Aorta (tissue), 5 donors: ENCODE data around the gene ALG2. TPM values are rescaled to one million over a fixed set of nuclear protein-coding genes. Genes with fewer than 3 reads are reported as not detected.
"Not testable (repeated sequence)": the region's sequence is repeated elsewhere in the genome, so short reads cannot be mapped to it uniquely, and the experiment has no call there.

Source experiments
- ATAC-seq: fragments of 200-7000 bp; cut with Tn5 transposase; one replicate; pipeline ENCODE4 v1.9.1; 2022; ENCODE audit warnings: moderate library complexity; ENCODE audit not compliant: low FRiP score
- DNase-seq, 2 donors: peaks; one replicate each; pipeline ENCODE4 v3.0.0-alpha.2; 2020
- H3K27ac ChIP-seq, 2 donors: one replicate each; pipeline ENCODE4 v1.5.1; 2013; ENCODE audit warnings: low read length in 2 of 2, mild to moderate bottlenecking in 2 of 2, moderate library complexity in 2 of 2, control low read depth in 1 of 2, inconsistent platforms in 1 of 2, low read depth in 1 of 2
- H3K27me3 ChIP-seq, 2 donors: one replicate each; pipeline ENCODE4 v1.6.1; 2013; ENCODE audit warnings: control low read depth in 1 of 2, low read length in 1 of 2, mild to moderate bottlenecking in 1 of 2, moderate library complexity in 1 of 2; ENCODE audit not compliant: insufficient read depth in 2 of 2, control insufficient read depth in 1 of 2
- H3K36me3 ChIP-seq, 2 donors: one replicate each; pipeline ENCODE4 v1.6.1; 2013; ENCODE audit warnings: control low read depth in 1 of 2, low read length in 1 of 2, mild to moderate bottlenecking in 1 of 2; ENCODE audit not compliant: insufficient read depth in 2 of 2, control insufficient read depth in 1 of 2
- H3K4me1 ChIP-seq, 2 donors: one replicate each; pipeline ENCODE4 v1.6.1; 2013; ENCODE audit warnings: low read length in 2 of 2, control low read depth in 1 of 2, mild to moderate bottlenecking in 1 of 2, moderate library complexity in 1 of 2; ENCODE audit not compliant: insufficient read depth in 2 of 2, control insufficient read depth in 1 of 2
- H3K4me3 ChIP-seq, 2 donors: one replicate each; pipeline ENCODE4 v1.5.1; 2013; ENCODE audit warnings: low read length in 2 of 2, control low read depth in 1 of 2, mild to moderate bottlenecking in 1 of 2
- H3K9me3 ChIP-seq: one replicate; pipeline ENCODE4 v1.6.1; 2013; ENCODE audit warnings: mild to moderate bottlenecking, low read length; ENCODE audit not compliant: control insufficient read depth
- WGBS, 2 donors: extraction: QIAGEN DNeasy Blood & Tissue Kit; methylation state at CpG; one replicate each; pipeline ENCODE4 v1.1.7; 2013; 5-methylcytosine and 5-hydroxymethylcytosine counted together
- intact Hi-C, 2 donors: fragments of 100-400 bp; cut with DNase I; formaldehyde crosslinking; loops; one replicate each; pipeline versions ENCODE4 v1.14.2 to v1.15.0; 2022
- polyA plus RNA-seq, 2 donors: library from polyadenylated mRNA; stranded (reverse); fragments of 200-250 nt; gene quantifications; one replicate each; pipeline ENCODE4 v1.2.3, GENCODE V29; 2013
- total RNA-seq, 2 donors: library from RNA; stranded (reverse); fragmentation: NEBNext Ultra II Directional; extraction: Animal tissue kit (Norgen Biotek cat#: 25700); gene quantifications; one replicate each; pipeline ENCODE4 v1.2.1, GENCODE V29; 2021
- donor health status: healthy with polysubstance abuse.
- donor health status: Bipolar disorder and iron deficiency.
- donor health status: DM: no; HTN: no; CAD: no.
- donor health status: DM: no; HTN: no; CAD: no.
- donor health status: DM: yes; HTN: yes; CAD: no.

Gene ALG2
- total and polyA plus RNA-seq, 4 donors, result 15.4 to 24.1 (median 19.2) TPM

DNA sequence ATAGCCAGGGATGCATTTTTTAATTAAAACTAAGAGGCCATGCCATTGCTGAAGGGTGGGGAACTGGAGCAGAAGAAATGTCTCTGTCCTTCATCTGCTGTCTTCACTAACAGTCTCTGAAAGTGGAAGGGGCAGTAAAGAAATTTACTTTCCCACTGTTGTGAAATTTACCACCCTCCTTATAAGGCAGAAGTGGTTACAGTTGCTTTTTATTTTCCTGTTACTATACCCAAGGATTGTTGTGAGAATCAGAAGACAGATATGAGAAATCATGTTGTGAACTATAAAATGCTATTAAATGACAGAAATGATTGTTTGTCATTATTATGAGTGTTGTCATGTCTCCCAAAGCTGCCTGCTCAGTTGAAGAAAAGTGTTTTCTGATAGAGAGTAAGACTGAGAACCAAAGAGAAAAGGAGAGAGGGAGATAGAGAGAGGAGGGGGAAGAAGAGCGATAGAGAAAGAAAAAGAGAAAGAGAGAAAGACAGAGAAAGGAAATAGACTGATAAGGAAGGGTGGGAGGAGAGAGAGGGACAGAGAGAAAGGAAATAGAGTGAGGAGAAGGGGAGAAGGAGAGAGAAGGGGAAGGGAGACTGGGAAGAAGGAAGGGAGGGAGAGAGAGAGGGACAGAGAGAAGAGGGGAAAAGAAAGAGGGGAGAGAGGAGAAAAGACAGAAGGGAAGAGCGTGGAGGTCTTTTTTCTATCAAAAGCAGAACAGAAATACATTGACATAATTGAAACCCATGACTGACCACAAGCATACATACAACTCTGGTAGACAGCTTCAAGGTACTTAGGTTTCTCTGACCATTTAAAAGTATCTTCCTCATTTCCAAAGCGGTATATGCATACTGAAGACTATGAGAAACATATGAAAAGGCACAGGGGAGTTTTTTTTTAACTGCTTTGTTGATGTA is 22.9 kb upstream of the ALG2 start:
- ATAC-seq (no peak), DNase-seq (no peak)
- intact Hi-C loops, result no loop called here
- Histone ChIP-seq H3K4me3 (no peak overlapping the region), H3K4me1 (no peaks in the 10 kb centered on the region), H3K36me3 (peaks cover 0 to 2% of the 10 kb centered on the region in 2 donors), H3K9me3 (no peaks in the 10 kb centered on the region), H3K27ac (no peak overlapping the region), H3K27me3 (no peaks in the 10 kb centered on the region)
- WGBS, 2 donors, result 81 to 89% methylated on average over 3 of the region's 3 CpGs

DNA sequence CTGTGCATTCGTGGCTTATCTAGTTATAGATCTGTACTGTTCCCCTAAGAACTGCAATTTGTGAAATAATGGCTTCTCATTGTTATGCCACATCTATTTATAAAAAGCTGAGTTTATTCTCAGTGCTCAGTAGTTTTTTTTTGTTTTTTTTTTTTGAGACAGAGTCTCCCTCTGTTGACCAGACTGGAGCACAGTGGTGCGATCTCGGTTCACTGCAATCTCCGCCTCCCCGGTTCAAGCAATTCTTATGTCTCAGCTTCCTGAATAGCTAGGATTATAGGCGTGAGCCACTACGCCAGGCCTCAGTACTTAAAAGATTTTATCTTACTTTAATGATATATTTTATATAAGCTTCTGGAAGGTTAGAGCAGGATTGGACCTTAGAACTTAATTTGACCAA is 19.4 kb upstream of the ALG2 start:
- no peak for ATAC-seq
- 78 to 81% methylated on average over 7 of the region's 7 CpGs for WGBS, 2 donors
- H3K9me3 ChIP-seq, result no peaks in the 10 kb centered on the region

GRCh38 chr9:99239341-99240060 is 17.8 kb upstream of the ALG2 start:
- DNase-seq (no peak), ATAC-seq (no peak)
- 66 to 72% methylated on average over 6 of the region's 6 CpGs for WGBS, 2 donors
- H3K27me3 ChIP-seq, result no peaks in the 10 kb centered on the region
- no peak overlapping the region for H3K27ac ChIP-seq
- no peaks in the 10 kb centered on the region for H3K9me3 ChIP-seq
- intact Hi-C loops, result no loop called here
- no peak overlapping the region for H3K4me3 ChIP-seq
- no peaks in the 10 kb centered on the region for H3K4me1 ChIP-seq
- H3K36me3 ChIP-seq, result peaks cover 3 to 6% of the 10 kb centered on the region in 2 donors

More for the DNA sequence above, 19.4 kb upstream of the ALG2 start:
- H3K27ac ChIP-seq, result no peak overlapping the region
- intact Hi-C loops, result no loop called here
- H3K27me3 ChIP-seq, result no peaks in the 10 kb centered on the region
- peaks cover 3 to 5% of the 10 kb centered on the region in 2 donors for H3K36me3 ChIP-seq
- H3K4me3 ChIP-seq, result no peak overlapping the region
- DNase-seq, result no peak
- no peaks in the 10 kb centered on the region for H3K4me1 ChIP-seq

- Histone ChIP-seq H3K9me3 (no peaks in the 10 kb centered on the region), H3K4me3 (no peak overlapping the region), H3K27me3 (no peaks in the 10 kb centered on the region), H3K36me3 (peaks cover 5% of the 10 kb centered on the region in 2 donors), H3K4me1 (no peaks in the 10 kb centered on the region), H3K27ac (no peak overlapping the region)
- intact Hi-C loops, result no loop called here
- ATAC-seq, result no peak
- DNase-seq, result no peak
Observed at GRCh38 chr9:99238331-99238730, 16.6 kb upstream of the ALG2 start.

DNA sequence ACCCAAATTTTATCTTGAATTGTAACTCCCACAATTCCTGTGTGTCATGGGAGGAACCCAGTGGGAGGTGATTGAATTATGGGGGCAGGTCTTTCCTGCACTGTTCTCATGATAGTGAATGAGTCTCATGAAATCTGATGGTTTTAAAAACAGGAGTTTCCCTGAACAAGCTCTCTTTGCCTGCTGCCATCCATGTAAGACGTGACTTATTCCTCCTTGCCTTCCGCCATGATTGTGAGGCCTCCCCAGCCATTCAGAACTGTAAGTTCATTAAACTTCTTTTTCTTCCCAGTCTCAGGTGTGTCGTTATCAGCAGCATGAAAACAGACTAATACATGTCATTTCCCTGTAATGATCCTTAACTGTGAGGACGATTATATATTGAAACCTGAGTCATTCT is 16.1 kb upstream of the ALG2 start:
- H3K4me1 ChIP-seq, H3K4me3 ChIP-seq, H3K27me3 ChIP-seq, H3K9me3 ChIP-seq, intact Hi-C loops, ATAC-seq, H3K27ac ChIP-seq, DNase-seq: not testable (repeated sequence)
- WGBS, 2 donors, result 97 to 100% methylated on average over 4 of the region's 4 CpGs
- peaks cover 5 to 10% of the 10 kb centered on the region in 2 donors for H3K36me3 ChIP-seq

DNA sequence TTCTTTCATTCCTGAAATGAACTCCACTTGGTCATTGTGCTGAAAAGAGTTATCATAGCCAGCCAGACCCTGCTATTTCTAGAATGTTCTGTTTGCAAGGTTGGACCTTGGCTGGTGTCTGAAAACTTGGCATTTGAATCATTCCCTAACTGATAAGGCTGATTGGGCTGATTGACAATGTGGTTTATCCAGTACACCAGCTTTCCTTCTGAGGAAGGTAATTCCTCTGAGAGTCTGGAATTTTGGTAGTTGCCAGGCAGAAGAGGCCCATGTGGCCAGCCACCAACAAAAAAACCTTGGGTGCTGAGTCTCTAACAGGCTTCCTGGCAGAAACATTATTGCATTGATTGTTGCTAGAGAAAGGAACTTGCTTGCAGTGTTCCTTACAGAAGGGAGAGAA is 15.6 kb upstream of the ALG2 start:
- intact Hi-C loops, result no loop called here
- Histone ChIP-seq H3K4me3 (no peak overlapping the region), H3K27me3 (no peaks in the 10 kb centered on the region), H3K36me3 (peaks cover 5 to 11% of the 10 kb centered on the region in 2 donors), H3K9me3 (no peaks in the 10 kb centered on the region), H3K4me1 (no peaks in the 10 kb centered on the region), H3K27ac (no peak overlapping the region)
- ATAC-seq (no peak), DNase-seq (no peak)

GRCh38 chr9:99235926-99236634 is 14.3 kb upstream of the ALG2 start:
- Histone ChIP-seq H3K4me3 (no peak overlapping the region), H3K4me1 (no peaks in the 10 kb centered on the region), H3K27me3 (no peaks in the 10 kb centered on the region), H3K27ac (no peak overlapping the region), H3K9me3 (no peaks in the 10 kb centered on the region), H3K36me3 (peaks cover 5 to 11% of the 10 kb centered on the region in 2 donors)
- no peak for ATAC-seq
- DNase-seq, result no peak
- 89 to 91% methylated on average over 7 of the region's 7 CpGs for WGBS, 2 donors
- intact Hi-C loops, result no loop called here

DNA sequence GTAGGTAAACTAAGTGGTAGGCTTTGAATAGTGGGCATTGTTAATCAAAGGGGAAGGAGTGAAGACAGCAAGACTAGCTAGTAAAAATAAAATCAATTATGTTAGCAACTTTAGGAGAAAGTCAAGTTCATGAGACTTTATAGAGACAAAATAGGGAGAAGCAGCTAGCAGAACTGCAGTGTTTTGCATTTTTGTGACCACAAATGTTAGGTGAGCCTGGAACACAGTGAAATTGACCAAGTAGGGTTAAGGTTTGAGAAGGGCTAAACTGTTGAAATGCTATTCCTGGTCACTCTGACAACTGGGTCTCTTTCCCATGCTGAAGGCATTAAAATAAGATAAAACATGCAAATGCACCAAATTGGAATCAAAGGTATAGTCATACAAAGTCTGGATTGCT is 13.3 kb upstream of the ALG2 start:
- no peak for DNase-seq
- no peak overlapping the region for H3K27ac ChIP-seq
- intact Hi-C loops, result no loop called here
- no peak overlapping the region for H3K4me3 ChIP-seq
- peaks cover 7 to 15% of the 10 kb centered on the region in 2 donors for H3K36me3 ChIP-seq
- H3K9me3 ChIP-seq, result no peaks in the 10 kb centered on the region
- no peaks in the 10 kb centered on the region for H3K4me1 ChIP-seq
- H3K27me3 ChIP-seq, result no peaks in the 10 kb centered on the region
- ATAC-seq, result no peak
